H1 (cell line): ENCODE results near the gene ASPG. TPM values are rescaled to one million over a fixed set of nuclear protein-coding genes. Genes with fewer than 3 reads are reported as not detected.

Experiments used
- CTCF ChIA-PET: fragments of 300-600 bp; sonication (Branson Sonifier 250); formaldehyde crosslinking; loops from one replicate; lab custom pipeline; 2021; ENCODE audit not compliant: partially characterized antibody; lab: Charles Lee
- POLR2A ChIA-PET: fragments of 300-600 bp; sonication (Branson Sonifier 250); formaldehyde crosslinking; loops from one replicate; lab custom pipeline; 2021; ENCODE audit warnings: inconsistent platforms; ENCODE audit not compliant: partially characterized antibody; lab: Charles Lee
- DNase-seq, 2 experiments: peaks; one replicate each; pipeline versions ENCODE4 v3.0.0 to v3.0.0-alpha.2; 2010 to 2022; ENCODE audit warnings: low spot score in 2 of 2, low read depth in 1 of 2, mixed read lengths in 1 of 2
- FAIRE-seq: peaks from 2 replicates; lab custom pipeline; 2011; peaks lifted over from hg19 to GRCh38; lab: Jason Lieb, UNC
- H2AFZ ChIP-seq: 2 replicates; pipeline ENCODE4 v1.8.1; 2012; ENCODE audit warnings: low read length, inconsistent platforms
- H2AK5ac ChIP-seq: 2 replicates; pipeline ENCODE4 v1.6.1; 2013; ENCODE audit warnings: low read depth, low read length
- H2BK120ac ChIP-seq: replicated peaks from 2 replicates; pipeline ENCODE3; 2013; ENCODE audit warnings: low read depth, low read length, inconsistent platforms
- H2BK12ac ChIP-seq: 2 replicates; pipeline ENCODE4 v1.6.1; 2013; ENCODE audit warnings: low read depth, low read length
- H2BK15ac ChIP-seq: 2 replicates; pipeline ENCODE4 v1.6.1; 2013; ENCODE audit warnings: low read length
- H2BK20ac ChIP-seq: 2 replicates; pipeline ENCODE4 v1.6.1; 2013; ENCODE audit warnings: low read length
- H2BK5ac ChIP-seq: 2 replicates; pipeline ENCODE4 v1.6.1; 2013; ENCODE audit warnings: low read depth, low read length
- H3K14ac ChIP-seq: 2 replicates; pipeline ENCODE4 v1.6.1; 2013; ENCODE audit warnings: inconsistent platforms; ENCODE audit not compliant: insufficient read length
- H3K18ac ChIP-seq: 2 replicates; pipeline ENCODE4 v1.6.1; 2013; ENCODE audit warnings: low read length; ENCODE audit errors: extremely low read depth
- H3K23ac ChIP-seq: 2 replicates; pipeline ENCODE4 v1.6.1; 2013; ENCODE audit warnings: inconsistent platforms; ENCODE audit not compliant: insufficient read length
- H3K23me2 ChIP-seq: 2 replicates; pipeline ENCODE4 v1.6.1; 2013; ENCODE audit warnings: low read depth, low read length
- H3K27ac ChIP-seq: 2 replicates; pipeline ENCODE4 v1.6.1; 2011; ENCODE audit warnings: low read depth, low read length, inconsistent platforms
- H3K27me3 ChIP-seq, 4 experiments: replicated peaks in 1 of 4; 1 replicate in 1 of 4; 2 replicates in 3 of 4; pipeline versions ENCODE4 v1.6.1 to v1.8.1; 2011 to 2013; ENCODE audit warnings: low read length in 3 of 4, mild to moderate bottlenecking in 3 of 4, inconsistent platforms in 2 of 4, mixed read lengths in 2 of 4, moderate library complexity in 1 of 4; ENCODE audit not compliant: control insufficient read depth in 3 of 4, insufficient read depth in 3 of 4; ENCODE audit errors: extremely low read depth in 1 of 4
- H3K36me3 ChIP-seq, 4 experiments: 2 replicates each; pipeline versions ENCODE4 v1.6.1 to v1.8.1; 2011 to 2013; ENCODE audit warnings: mild to moderate bottlenecking in 4 of 4, low read length in 3 of 4, moderate library complexity in 2 of 4, control low read depth in 1 of 4, inconsistent platforms in 1 of 4; ENCODE audit not compliant: insufficient read depth in 4 of 4, control insufficient read depth in 2 of 4
- H3K4ac ChIP-seq: replicated peaks from 2 replicates; pipeline ENCODE3; 2013; ENCODE audit warnings: low read length, low read depth, mixed read lengths, inconsistent platforms; ENCODE audit not compliant: insufficient read length
- H3K4me1 ChIP-seq, 4 experiments: replicated peaks in 1 of 4; 1 replicate in 1 of 4; 2 replicates in 3 of 4; pipeline versions ENCODE4 v1.6.1 to v1.8.1; 2011 to 2013; ENCODE audit warnings: low read length in 3 of 4, inconsistent platforms in 2 of 4, mixed read lengths in 1 of 4; ENCODE audit not compliant: insufficient read depth in 4 of 4, control insufficient read depth in 3 of 4
- H3K4me2 ChIP-seq, 2 experiments: 2 replicates each; pipeline versions ENCODE4 v1.6.1 to v1.8.1; 2011 to 2013; ENCODE audit warnings: low read depth in 2 of 2, low read length in 2 of 2, control low read depth in 1 of 2, inconsistent platforms in 1 of 2, mild to moderate bottlenecking in 1 of 2; ENCODE audit not compliant: insufficient read depth in 1 of 2
- H3K4me3 ChIP-seq, 4 experiments: fragments of 200-600, 300-600 bp in 1 of 4; sonication (generic), shearing (Covaris generic), sonication (Bioruptor Twin) in 1 of 4; 2 replicates each; pipeline versions ENCODE4 v1.5.1 to v1.8.1; 2011 to 2016; ENCODE audit warnings: low read length in 4 of 4, low read depth in 3 of 4, control low read depth in 2 of 4, inconsistent platforms in 2 of 4, mild to moderate bottlenecking in 2 of 4, mixed read lengths in 1 of 4, moderate library complexity in 1 of 4; ENCODE audit not compliant: insufficient read depth in 2 of 4; ENCODE audit errors: extremely low read depth in 1 of 4
- H3K56ac ChIP-seq: replicated peaks from 2 replicates; pipeline ENCODE3; 2013; ENCODE audit warnings: low read depth, mild to moderate bottlenecking, mixed read lengths, low read length, inconsistent platforms; ENCODE audit not compliant: insufficient read length
- H3K79me1 ChIP-seq: 2 replicates; pipeline ENCODE4 v1.6.1; 2013; ENCODE audit warnings: low read depth, low read length, control low read depth
- H3K79me2 ChIP-seq, 2 experiments: 2 replicates each; pipeline versions ENCODE4 v1.6.1 to v1.8.1; 2012 to 2013; ENCODE audit warnings: low read length in 2 of 2, mild to moderate bottlenecking in 2 of 2, inconsistent platforms in 1 of 2; ENCODE audit not compliant: insufficient read depth in 2 of 2, control insufficient read depth in 1 of 2
- H3K9ac ChIP-seq, 4 experiments: replicated peaks in 1 of 4; 1 replicate in 1 of 4; 2 replicates in 3 of 4; pipeline versions ENCODE4 v1.6.1 to v1.8.1; 2011 to 2013; ENCODE audit warnings: low read depth in 3 of 4, low read length in 3 of 4, control low read depth in 2 of 4, mild to moderate bottlenecking in 2 of 4, moderate library complexity in 2 of 4, inconsistent platforms in 1 of 4; ENCODE audit errors: extremely low read depth in 1 of 4
- H3K9me3 ChIP-seq, 2 experiments: 2 replicates each; pipeline versions ENCODE4 v1.6.1 to v1.8.1; 2012 to 2013; ENCODE audit warnings: mild to moderate bottlenecking in 2 of 2, moderate library complexity in 2 of 2, control low read depth in 1 of 2, inconsistent platforms in 1 of 2, low read depth in 1 of 2, low read length in 1 of 2, mixed read lengths in 1 of 2; ENCODE audit not compliant: insufficient read depth in 2 of 2
- H4K20me1 ChIP-seq, 2 experiments: replicated peaks in 1 of 2; 2 replicates each; pipeline versions ENCODE3 to v1.8.1; 2011 to 2013; ENCODE audit warnings: inconsistent platforms in 2 of 2, low read length in 2 of 2, mild to moderate bottlenecking in 1 of 2; ENCODE audit not compliant: insufficient read depth in 2 of 2, control insufficient read depth in 1 of 2
- H4K5ac ChIP-seq: 2 replicates; pipeline ENCODE4 v1.6.1; 2013; ENCODE audit warnings: low read length, low read depth, mixed read lengths, inconsistent platforms; ENCODE audit not compliant: insufficient read length
- H4K8ac ChIP-seq: 2 replicates; pipeline ENCODE4 v1.8.0; 2013; ENCODE audit warnings: mild to moderate bottlenecking, moderate library complexity, low read length, inconsistent platforms; ENCODE audit not compliant: insufficient read depth; ENCODE audit errors: extremely low read depth
- H4K91ac ChIP-seq: replicated peaks from 2 replicates; pipeline ENCODE3; 2013; ENCODE audit warnings: low read length, mixed read lengths, inconsistent platforms; ENCODE audit not compliant: insufficient read length
- WGBS, 2 experiments: shearing (Covaris generic) in 1 of 2; methylation state at CpG; one replicate each; pipeline versions ENCODE4 v1.1.6 to v1.1.7; 2013 to 2015; ENCODE audit warnings: low lambda C conversion rate in 2 of 2, mixed read lengths in 2 of 2, inconsistent platforms in 1 of 2, low coverage in 1 of 2, missing lambda C conversion rate in 1 of 2; ENCODE audit not compliant: insufficient replicate concordance in 2 of 2, insufficient coverage in 1 of 2, insufficient read length in 1 of 2; ENCODE audit errors: extremely low coverage in 1 of 2, missing lambda C conversion rate in 1 of 2; 5-methylcytosine and 5-hydroxymethylcytosine counted together
- polyA plus RNA-seq, 7 experiments: library from polyadenylated mRNA; depleted of rRNA in 3 of 7; stranded (reverse) in 5 of 7; unstranded in 2 of 7; fragments of >200 nt in 5 of 7; fragments of 200-250 nt in 2 of 7; gene quantifications; 1 replicate in 5 of 7; 2 replicates in 1 of 7; 4 replicates in 1 of 7; pipeline versions ENCODE4 v1.2.1 to v1.2.3, GENCODE V29; 2011 to 2013; ENCODE audit warnings: missing spikeins in 2 of 7, mixed read lengths in 2 of 7
- total RNA-seq: library from RNA; stranded (reverse); fragmentation: NEBNext Ultra II Directional; extraction: Animal tissue kit (Norgen Biotek cat#: 25700); gene quantifications from 2 replicates; pipeline ENCODE4 v1.2.1, GENCODE V29; 2021

Gene ASPG
- total and polyA plus RNA-seq, 2 of the 8 experiments (the other 6 are each of a cell fraction or from before 2014, with no cell fraction given), result 0.34 to 0.59 TPM

DNA sequence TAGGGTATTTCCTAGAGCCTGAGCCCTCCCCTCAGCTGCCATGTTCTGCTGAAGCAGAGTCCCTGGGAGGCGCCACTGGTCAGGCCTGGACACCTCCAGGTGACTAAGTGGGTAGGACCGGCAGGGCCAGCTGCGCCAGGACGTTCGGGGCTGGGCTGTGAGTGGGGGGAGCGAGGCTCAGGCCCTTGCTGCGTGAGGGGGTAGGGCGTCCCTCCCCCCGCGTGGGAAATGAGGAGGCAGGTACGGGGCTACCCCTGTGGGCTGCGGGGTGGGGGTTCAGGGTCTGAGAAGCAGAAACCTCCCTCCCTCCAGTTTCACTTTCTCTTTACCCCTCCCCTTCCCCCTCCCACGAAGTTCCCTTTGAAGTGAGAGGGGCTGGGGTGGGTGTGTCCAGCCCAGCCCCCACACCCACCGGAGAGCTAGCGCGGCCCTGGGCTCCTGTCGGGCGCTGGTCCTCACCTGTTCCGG lies 30.8 kb downstream of the ASPG start:
- no peak overlapping the region for H3K14ac ChIP-seq
- peaks cover 17 to 39% (median 29%) of the 10 kb centered on the region in 4 experiments for H3K27me3 ChIP-seq
- H2AFZ ChIP-seq, result no peak overlapping the region
- H4K91ac ChIP-seq, result no peak overlapping the region
- peak in 1 of 2 experiments; percentile 51 for DNase-seq
- H2BK12ac ChIP-seq, result no peak overlapping the region
- WGBS, 2 experiments, result 34% methylated on average over 8 of the region's 19 CpGs; no CpG with 5 or more reads in 1 of the 2 experiments
- no peaks in the 10 kb centered on the region for H3K9me3 ChIP-seq
- no peak overlapping the region for H3K27ac ChIP-seq
- ChIA-PET CTCF (interaction anchor here (0.6 to 2.6 kb wide), 5 partner anchors 9 to 449 kb away, joined by 3 to 7 read pairs (median 4); no protein-coding TSS in a partner anchor), POLR2A (interaction anchor here (1.1 kb wide), 1 partner anchor 12 kb away, joined by 4 read pairs; no protein-coding TSS in a partner anchor)
- no peak overlapping the region for H2BK20ac ChIP-seq
- H2BK120ac ChIP-seq, result no peak overlapping the region
- H3K36me3 ChIP-seq, result no peaks in the 10 kb centered on the region; a peak in 1 of 8 replicates
- no peak overlapping the region; the same call in none of the 2 replicates for H3K18ac ChIP-seq
- no peak overlapping the region for H3K9ac ChIP-seq
- H4K8ac ChIP-seq, result no peak overlapping the region
- H3K4me2 ChIP-seq, result peak overlapping the region; percentile 52 to 81
- H2BK15ac ChIP-seq, result no peak overlapping the region
- H3K79me1 ChIP-seq, result no peaks in the 10 kb centered on the region
- no peaks in the 10 kb centered on the region for H3K79me2 ChIP-seq
- FAIRE-seq, result no peak
- H3K4me1 ChIP-seq, result peaks cover 0 to 11% (median 3%) of the 10 kb centered on the region in 4 experiments; a peak in 5 of 7 replicates
- H4K20me1 ChIP-seq, result peaks cover 0 to 3% of the 10 kb centered on the region in 2 experiments
- H2BK5ac ChIP-seq, result no peak overlapping the region
- H4K5ac ChIP-seq, result no peak overlapping the region
- H2AK5ac ChIP-seq, result no peak overlapping the region
- H3K23ac ChIP-seq, result no peak overlapping the region
- H3K4me3 ChIP-seq, result peak overlapping the region; percentile 23 to 62 (median 28); a peak in 6 of 8 replicates
- H3K23me2 ChIP-seq, result peaks cover 12% of the 10 kb centered on the region; the same call in 1 of the 2 replicates
- H3K56ac ChIP-seq, result no peak overlapping the region
- H3K4ac ChIP-seq, result no peak overlapping the region
